Omental fat pad (tissue), 4 donors: ENCODE measurements around the gene SLC8A1. TPM values are rescaled to one million over a fixed set of nuclear protein-coding genes. Genes with fewer than 3 reads are reported as not detected.

Experiments
- ATAC-seq: fragments of 150-250 bp; one replicate; pipeline ENCODE4 v1.9.1; 2016; ENCODE audit warnings: mild to moderate bottlenecking, moderate library complexity; ENCODE audit not compliant: low FRiP score
- DNase-seq: peaks from one replicate; pipeline ENCODE4 v3.0.0-alpha.2; 2019; ENCODE audit warnings: low spot score
- CTCF ChIP-seq, 3 donors: fragments of 450-650 bp; IDR thresholded peaks; one replicate each; pipeline ENCODE4 v1.5.1; 2016 to 2017; ENCODE audit warnings: antibody characterized with exemption in 3 of 3, mild to moderate bottlenecking in 3 of 3, moderate library complexity in 2 of 3
- total RNA-seq, 4 donors: library from RNA; depleted of rRNA; stranded (reverse); fragments of >200 nt; gene quantifications; one replicate each; pipeline ENCODE4 v1.1.0, GENCODE V29; 2016

Gene SLC8A1
- total RNA-seq, 4 donors from 2014 or later = 17.5 to 47.0 (median 30.0) TPM

GRCh38 chr2:40463112-40463511 is 11.2 kb upstream of the SLC8A1 start:
- DNase-seq = no peak
- no peak for ATAC-seq
- TF ChIP-seq CTCF (IDR thresholded peaks at IDR 0.05) = no peak

GRCh38 chr2:40458271-40458794 is 6.4 kb upstream of the SLC8A1 start:
- no peak for ATAC-seq
- no peak for TF ChIP-seq CTCF (IDR thresholded peaks at IDR 0.05)
- DNase-seq = no peak

- DNase-seq (no peak), ATAC-seq (no peak)
- no peak for TF ChIP-seq CTCF (IDR thresholded peaks at IDR 0.05)
Measured at GRCh38 chr2:40457837-40458236, 5.9 kb upstream of the SLC8A1 start.

- TF ChIP-seq CTCF (IDR thresholded peaks at IDR 0.05) = no peak
- no peak for ATAC-seq
- no peak for DNase-seq
Measured at GRCh38 chr2:40457366-40457765, 5.5 kb upstream of the SLC8A1 start.

GRCh38 chr2:40456926-40457325 is 5.0 kb upstream of the SLC8A1 start:
- ATAC-seq = no peak
- DNase-seq = no peak
- no peak for TF ChIP-seq CTCF (IDR thresholded peaks at IDR 0.05)

- DNase-seq = no peak
- ATAC-seq = no peak
Measured at GRCh38 chr2:40455661-40456060, 3.8 kb upstream of the SLC8A1 start.

More at GRCh38 chr2:40455661-40456060, 3.8 kb upstream of the SLC8A1 start:
- no peak for TF ChIP-seq CTCF (IDR thresholded peaks at IDR 0.05)
